ENCODE measurements around the gene PICALM.

Gene PICALM

GRCh38 chr11:85918910-85919794 is 149.7 kb downstream of the PICALM start:
- Mint-ChIP-seq H3K27me3 (peaks cover 6% of the 10 kb centered on the region), H3K27ac (no peak overlapping the region), H3K36me3 (ENCODE audit: low read depth) (no peaks in the 10 kb centered on the region), H3K4me3 (no peak overlapping the region), H3K4me1 (ENCODE audit: low read depth) (peaks cover 6% of the 10 kb centered on the region), H3K9me3 (peaks cover 24% of the 10 kb centered on the region)
- intact Hi-C loops (cut with micrococcal nuclease) = no loop called here

GRCh38 chr11:85914425-85914824 is 154.5 kb downstream of the PICALM start:
- H3K9me3 Mint-ChIP-seq = peaks cover 24% of the 10 kb centered on the region
- peaks cover 9% of the 10 kb centered on the region for H3K27me3 Mint-ChIP-seq
- no peaks in the 10 kb centered on the region for H3K36me3 Mint-ChIP-seq (ENCODE audit: low read depth)
- intact Hi-C loops (cut with micrococcal nuclease) = no loop called here
- no peak overlapping the region for H3K27ac Mint-ChIP-seq
- H3K4me1 Mint-ChIP-seq (ENCODE audit: low read depth) = peaks cover 27% of the 10 kb centered on the region
- H3K4me3 Mint-ChIP-seq = no peak overlapping the region

DNA sequence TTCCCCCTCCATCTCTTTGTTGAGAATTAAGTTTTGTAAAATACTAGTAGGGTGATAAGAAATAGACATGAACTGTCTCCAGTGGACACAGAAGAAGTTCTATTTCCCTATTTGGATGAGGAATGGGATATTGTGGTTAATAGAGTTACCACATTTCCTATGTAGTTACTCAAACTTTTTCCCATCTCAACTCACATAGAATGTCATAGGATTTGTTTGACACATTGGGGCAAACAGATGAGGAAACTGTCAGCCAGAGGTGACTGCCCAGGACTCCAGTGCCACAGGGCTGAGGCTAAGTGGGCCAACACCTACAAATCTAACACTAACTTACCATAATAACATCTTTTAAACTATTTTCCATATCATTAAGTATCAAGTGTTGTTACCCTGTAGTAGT is 155.4 kb downstream of the PICALM start:
- intact Hi-C loops (cut with micrococcal nuclease) = no loop called here
- H3K27ac Mint-ChIP-seq = no peak overlapping the region
- no peaks in the 10 kb centered on the region for H3K36me3 Mint-ChIP-seq (ENCODE audit: low read depth)
- peaks cover 27% of the 10 kb centered on the region for H3K4me1 Mint-ChIP-seq (ENCODE audit: low read depth)
- peaks cover 24% of the 10 kb centered on the region for H3K9me3 Mint-ChIP-seq
- H3K4me3 Mint-ChIP-seq = no peak overlapping the region
- peaks cover 9% of the 10 kb centered on the region for H3K27me3 Mint-ChIP-seq

GRCh38 chr11:85912414-85912813 is 156.5 kb downstream of the PICALM start:
- H3K9me3 Mint-ChIP-seq = peaks cover 24% of the 10 kb centered on the region
- H3K4me3 Mint-ChIP-seq = no peak overlapping the region
- H3K27ac Mint-ChIP-seq = no peak overlapping the region
- H3K4me1 Mint-ChIP-seq (ENCODE audit: low read depth) = peaks cover 27% of the 10 kb centered on the region
- intact Hi-C loops (cut with micrococcal nuclease) = no loop called here
- H3K36me3 Mint-ChIP-seq (ENCODE audit: low read depth) = no peaks in the 10 kb centered on the region
- H3K27me3 Mint-ChIP-seq = peaks cover 9% of the 10 kb centered on the region

Data from dendritic cell treated with granulocyte-macrophage colony-stimulating factor and Interleukin-4, amounts not matched to agents 40 ng/mL and 50 ng/mL, for 4 days (primary cell).